IgD-negative memory B cell (primary cell): ENCODE results near the gene SLC29A4. TPM values are rescaled to one million over a fixed set of nuclear protein-coding genes. Genes with fewer than 3 reads are reported as not detected.

Source experiments
- H3K27ac Mint-ChIP-seq, 3 donors: one replicate each; pipeline ENCODE4 v1.8.0; 2020 to 2022; ENCODE audit warnings: mild to moderate bottlenecking in 3 of 3, mixed read lengths in 3 of 3, moderate library complexity in 1 of 3
- H3K27me3 Mint-ChIP-seq: one replicate; pipeline ENCODE4 v1.8.0; 2021; ENCODE audit warnings: mixed read lengths
- H3K36me3 Mint-ChIP-seq: one replicate; pipeline ENCODE4 v1.8.0; 2020; ENCODE audit warnings: mild to moderate bottlenecking, mixed read lengths
- H3K4me1 Mint-ChIP-seq, 3 donors: one replicate each; pipeline ENCODE4 v1.8.0; 2020 to 2022; ENCODE audit warnings: mixed read lengths in 3 of 3, mild to moderate bottlenecking in 1 of 3
- H3K4me3 Mint-ChIP-seq, 4 donors: one replicate each; pipeline ENCODE4 v1.8.0; 2020 to 2022; ENCODE audit warnings: mild to moderate bottlenecking in 4 of 4, mixed read lengths in 4 of 4, moderate library complexity in 3 of 4
- H3K9me3 Mint-ChIP-seq, 3 donors: one replicate each; pipeline ENCODE4 v1.8.0; 2020 to 2021; ENCODE audit warnings: mixed read lengths in 3 of 3, mild to moderate bottlenecking in 1 of 3
- polyA plus RNA-seq: library from polyadenylated mRNA; unstranded; fragments of 300-500 nt; fragmentation: Illumina TruSeq; gene quantifications from one replicate; pipeline ENCODE4 v1.2.3, GENCODE V29; 2021

Gene SLC29A4
- polyA plus RNA-seq, 1 donor from 2014 or later, result not detected

DNA sequence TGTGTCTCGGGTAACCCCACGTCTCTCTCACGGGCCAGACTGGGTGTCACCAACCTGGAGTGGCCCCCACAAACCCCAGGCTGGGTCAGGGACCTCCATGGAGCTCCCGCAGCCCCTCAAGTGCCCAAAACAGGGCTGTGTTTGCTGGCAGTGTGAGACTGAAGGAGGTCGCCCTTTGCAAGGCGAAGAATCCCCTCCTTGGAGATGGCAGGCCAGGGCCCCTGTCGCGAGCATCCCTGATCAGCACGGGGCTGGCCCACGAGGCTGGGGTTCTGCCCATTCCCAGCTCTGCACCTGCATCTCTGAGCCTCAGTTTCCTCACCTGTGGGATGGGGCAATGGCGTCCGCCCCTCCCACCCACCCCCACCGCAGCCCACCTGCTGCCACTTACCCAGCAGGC is 62.4 kb downstream of the SLC29A4 start:
- peaks cover 2 to 13% (median 8%) of the 10 kb centered on the region in 3 donors for H3K9me3 Mint-ChIP-seq
- no peak overlapping the region for H3K4me3 Mint-ChIP-seq
- H3K4me1 Mint-ChIP-seq, result peaks cover 0 to 5% (median 0%) of the 10 kb centered on the region in 3 donors
- no peak overlapping the region for H3K27ac Mint-ChIP-seq
- no peaks in the 10 kb centered on the region for H3K27me3 Mint-ChIP-seq
- peaks cover 31% of the 10 kb centered on the region for H3K36me3 Mint-ChIP-seq

DNA sequence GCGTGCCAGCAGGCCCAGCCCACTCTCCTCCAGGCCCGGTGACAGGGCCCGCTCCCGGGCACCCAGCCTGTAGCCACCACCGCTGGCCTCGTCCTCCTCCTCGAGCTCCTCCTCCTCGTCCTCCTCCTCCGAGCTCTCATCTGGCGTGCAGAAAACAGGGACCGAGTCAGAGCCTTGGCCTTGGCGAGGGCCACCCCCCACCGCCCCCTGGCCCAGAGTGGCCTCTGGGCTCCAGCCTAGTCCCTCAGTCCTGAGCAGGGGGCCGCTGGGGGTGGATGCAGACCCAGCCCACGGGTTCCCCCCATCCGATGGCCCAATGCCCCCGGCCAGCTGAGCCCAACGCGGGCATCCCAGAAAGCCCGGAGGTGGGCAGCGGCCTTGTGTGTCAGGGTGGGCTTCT is 62.9 kb downstream of the SLC29A4 start:
- Mint-ChIP-seq H3K9me3 (peaks cover 2 to 13% (median 8%) of the 10 kb centered on the region in 3 donors), H3K36me3 (peaks cover 29% of the 10 kb centered on the region), H3K27ac (no peak overlapping the region), H3K4me3 (no peak overlapping the region), H3K27me3 (no peaks in the 10 kb centered on the region), H3K4me1 (peaks cover 0 to 5% (median 0%) of the 10 kb centered on the region in 3 donors)

DNA sequence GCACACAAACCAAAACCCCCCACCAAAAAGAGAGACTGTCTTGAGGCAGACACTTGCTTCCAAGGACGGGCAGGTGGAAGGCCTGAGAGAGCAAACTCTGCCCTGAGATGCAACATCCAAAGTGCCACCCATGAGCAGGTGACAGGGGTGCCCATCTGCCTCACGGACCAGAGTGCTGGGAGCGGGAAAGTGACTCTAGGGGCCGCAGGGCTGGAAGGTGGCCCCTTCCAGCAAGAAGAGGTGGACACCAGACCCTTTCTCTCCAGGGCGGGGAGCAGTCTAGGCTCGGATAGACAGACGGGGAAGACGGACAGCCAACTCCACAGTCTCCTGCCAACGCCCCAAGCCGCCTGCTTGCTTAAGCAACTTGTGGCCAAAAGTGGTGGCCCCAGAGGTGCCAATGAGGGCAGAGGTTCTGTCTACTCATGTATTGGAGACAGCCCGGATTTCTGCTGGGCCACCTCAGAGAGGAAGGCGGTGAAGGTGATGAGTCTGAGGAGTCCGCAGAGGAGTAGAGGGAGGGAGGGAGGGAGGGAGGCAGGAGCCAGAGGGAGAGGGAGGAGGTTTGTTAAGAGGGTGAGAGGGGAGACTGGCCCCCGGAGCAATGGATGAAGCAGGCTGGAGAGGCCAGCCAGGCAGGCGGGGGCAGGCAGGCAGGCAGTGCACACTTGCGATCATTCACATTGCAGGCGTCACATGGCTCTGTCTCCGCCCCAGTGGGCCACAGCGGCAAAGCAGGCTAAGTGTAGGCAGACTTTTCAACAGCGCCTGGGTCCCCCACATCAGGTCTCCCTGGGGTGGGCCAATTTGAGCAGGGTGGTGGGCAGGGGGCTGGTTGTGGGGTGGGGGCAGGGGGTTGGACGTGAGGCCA is 65.6 kb downstream of the SLC29A4 start:
- H3K9me3 Mint-ChIP-seq, result peaks cover 2 to 8% (median 7%) of the 10 kb centered on the region in 3 donors
- no peaks in the 10 kb centered on the region for H3K27me3 Mint-ChIP-seq
- no peak overlapping the region for H3K4me3 Mint-ChIP-seq
- H3K27ac Mint-ChIP-seq, result no peak overlapping the region
- H3K36me3 Mint-ChIP-seq, result peaks cover 17% of the 10 kb centered on the region
- H3K4me1 Mint-ChIP-seq, result peaks cover 0 to 6% (median 0%) of the 10 kb centered on the region in 3 donors

DNA sequence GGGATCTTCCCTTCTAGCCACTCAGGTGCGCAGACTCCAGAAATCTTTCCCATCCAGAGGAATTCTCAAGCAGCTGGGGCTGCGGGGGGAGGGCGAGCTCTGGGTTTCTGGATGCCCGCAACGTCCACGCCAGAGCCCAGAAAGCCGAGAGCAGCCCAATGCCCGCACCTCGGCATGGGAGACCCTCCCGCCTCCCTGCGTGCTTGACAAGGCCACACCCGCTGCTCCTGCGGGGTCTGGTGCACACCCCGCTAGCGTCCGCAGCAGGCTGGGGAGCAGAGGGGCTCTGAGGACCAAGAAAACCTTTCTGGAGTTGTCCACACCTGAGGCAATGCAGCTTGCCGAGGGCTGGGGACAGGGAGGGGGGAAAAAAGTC is 66.2 kb downstream of the SLC29A4 start:
- no peak overlapping the region for H3K4me3 Mint-ChIP-seq
- H3K4me1 Mint-ChIP-seq, result peaks cover 0 to 4% (median 0%) of the 10 kb centered on the region in 3 donors
- no peak overlapping the region for H3K27ac Mint-ChIP-seq
- no peaks in the 10 kb centered on the region for H3K27me3 Mint-ChIP-seq
- H3K36me3 Mint-ChIP-seq, result peaks cover 12% of the 10 kb centered on the region
- peaks cover 0 to 4% (median 2%) of the 10 kb centered on the region in 3 donors for H3K9me3 Mint-ChIP-seq

DNA sequence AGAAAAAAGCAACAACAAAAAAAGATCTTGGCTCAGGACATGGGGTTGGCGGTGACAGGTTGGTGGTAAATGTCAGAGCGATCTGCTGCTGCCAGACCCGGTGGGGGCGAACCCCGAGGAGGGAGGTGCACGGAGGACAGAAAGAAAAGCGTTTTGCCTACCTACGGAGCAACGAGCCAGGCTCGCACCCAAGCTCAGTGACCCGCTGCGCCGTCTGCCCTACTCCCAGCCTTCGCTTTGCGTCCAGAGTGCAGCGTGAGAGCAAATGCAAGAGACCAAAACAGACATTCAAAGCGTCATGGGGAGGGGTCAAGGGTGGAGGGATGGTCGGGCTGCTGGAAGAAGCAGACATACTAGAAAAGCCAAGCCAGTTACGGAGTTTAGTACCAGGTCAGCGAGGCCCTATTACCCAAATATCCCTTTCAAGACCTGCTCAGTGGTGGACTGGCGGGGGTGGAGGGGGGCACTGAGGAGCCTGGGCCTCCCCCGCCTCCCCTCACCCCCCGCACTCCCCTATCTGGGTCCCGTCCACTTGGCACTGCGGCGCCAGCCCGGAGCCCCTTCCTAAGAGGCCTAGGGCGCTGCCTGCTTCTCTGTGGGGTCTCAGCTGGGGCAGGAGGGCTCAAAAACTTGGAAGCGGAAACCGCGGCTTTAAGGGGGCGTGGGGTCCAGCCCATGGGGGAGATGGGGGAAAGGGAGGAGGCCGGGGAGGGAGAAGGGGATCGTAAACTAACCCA is 66.9 kb downstream of the SLC29A4 start:
- Mint-ChIP-seq H3K4me1 (peaks cover 0 to 7% (median 3%) of the 10 kb centered on the region in 3 donors), H3K27me3 (no peaks in the 10 kb centered on the region), H3K36me3 (peaks cover 9% of the 10 kb centered on the region), H3K9me3 (peaks cover 0 to 3% (median 0%) of the 10 kb centered on the region in 3 donors), H3K4me3 (no peak overlapping the region), H3K27ac (no peak overlapping the region)

DNA sequence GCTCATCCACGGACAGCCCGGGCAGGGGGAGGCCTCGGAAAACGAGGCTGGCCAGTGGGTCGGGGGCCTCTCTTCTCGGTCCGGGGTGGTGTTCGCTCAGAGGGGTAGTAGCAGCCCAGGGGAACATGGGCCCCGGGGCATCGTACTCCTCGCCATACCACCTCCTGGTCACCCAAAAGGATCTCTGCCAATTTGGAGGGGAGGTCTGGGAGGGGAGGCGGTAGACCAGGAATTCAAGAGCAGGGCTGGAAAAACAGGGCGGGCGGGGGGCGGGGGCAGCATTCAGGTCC is 67.4 kb downstream of the SLC29A4 start:
- Mint-ChIP-seq H3K4me1 (peaks cover 0 to 8% (median 3%) of the 10 kb centered on the region in 3 donors), H3K27ac (no peak overlapping the region), H3K36me3 (peaks cover 7% of the 10 kb centered on the region), H3K27me3 (no peaks in the 10 kb centered on the region), H3K4me3 (no peak overlapping the region), H3K9me3 (peaks cover 0 to under 1% (median 0%) of the 10 kb centered on the region in 3 donors)

DNA sequence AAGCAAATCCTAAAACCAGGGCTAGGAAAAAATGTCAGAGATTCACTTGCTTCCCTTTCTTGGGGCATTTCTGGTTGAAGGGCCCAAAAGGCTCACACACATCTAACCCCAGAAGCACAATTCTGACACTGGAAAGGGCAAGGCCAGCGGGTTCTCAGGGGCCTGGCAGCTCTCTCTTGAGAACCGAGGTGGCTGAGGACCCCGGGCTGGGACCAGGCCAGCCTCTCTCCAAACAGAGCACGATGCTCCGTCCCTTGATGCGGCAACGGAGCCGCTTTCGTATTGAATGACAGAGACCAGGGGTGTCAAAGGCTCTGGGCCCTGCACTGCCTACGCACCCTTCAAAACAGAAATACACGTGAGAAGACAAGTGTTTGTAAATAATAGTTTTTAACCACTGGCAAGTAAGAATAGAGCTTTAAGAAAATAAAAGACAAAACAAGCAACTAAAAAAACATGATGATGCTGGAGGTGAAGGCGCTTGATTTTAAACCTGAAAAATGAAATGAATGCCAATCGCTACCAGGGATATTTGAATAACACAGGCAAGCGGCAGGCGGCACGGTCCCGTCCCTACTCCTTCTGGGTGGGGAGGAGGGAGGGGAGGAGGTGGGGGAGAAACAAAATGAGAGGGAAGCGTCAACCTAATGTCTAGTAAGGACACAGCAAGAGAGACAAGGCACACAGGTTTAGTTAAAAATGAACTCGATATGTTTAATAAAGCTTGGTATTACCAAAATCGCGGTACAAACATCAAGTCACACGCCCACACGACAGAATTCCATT is 68.0 kb downstream of the SLC29A4 start:
- H3K4me3 Mint-ChIP-seq, result no peak overlapping the region
- H3K9me3 Mint-ChIP-seq, result no peaks in the 10 kb centered on the region
- peaks cover 7% of the 10 kb centered on the region for H3K36me3 Mint-ChIP-seq
- H3K27ac Mint-ChIP-seq, result no peak overlapping the region
- no peaks in the 10 kb centered on the region for H3K27me3 Mint-ChIP-seq
- H3K4me1 Mint-ChIP-seq, result peaks cover 0 to 9% (median 3%) of the 10 kb centered on the region in 3 donors

DNA sequence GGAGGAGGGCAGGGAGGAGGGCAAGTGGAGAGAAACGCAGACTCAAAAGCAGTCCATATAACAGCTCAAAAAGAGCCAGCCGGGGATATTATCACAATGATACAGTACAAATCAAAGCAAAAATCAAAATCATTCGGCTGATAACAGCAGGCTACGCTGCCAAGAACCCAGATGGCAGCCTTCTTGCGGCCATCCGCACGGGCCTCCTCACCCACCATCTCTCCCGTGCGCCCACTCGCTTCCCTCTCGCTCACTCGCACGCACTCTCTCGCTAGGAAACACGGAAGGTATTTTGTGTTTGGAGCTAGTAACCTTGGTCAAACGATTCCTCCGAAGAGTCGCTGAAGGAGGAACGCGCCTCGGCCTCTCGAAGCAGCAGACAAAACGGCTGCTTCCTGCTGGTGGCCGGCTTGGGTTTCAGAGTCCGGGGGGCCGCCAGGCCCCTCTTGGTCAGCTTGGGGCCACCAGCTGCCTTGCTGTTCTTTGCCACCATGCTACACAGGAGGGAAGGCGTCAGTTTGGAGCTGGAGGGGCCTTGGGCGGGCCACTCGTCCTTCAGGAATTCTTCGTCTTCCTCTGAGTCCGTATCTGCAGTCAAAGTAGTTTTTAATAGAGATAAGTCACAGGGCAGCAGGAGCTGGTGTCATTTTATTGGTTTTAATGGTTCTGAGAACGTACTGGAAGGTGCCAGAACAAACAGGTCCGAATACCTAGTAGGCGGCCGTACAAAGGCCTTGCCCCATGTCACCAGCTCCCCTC is 68.9 kb downstream of the SLC29A4 start:
- Mint-ChIP-seq H3K4me1 (peaks cover 0 to 9% (median 3%) of the 10 kb centered on the region in 3 donors), H3K9me3 (no peaks in the 10 kb centered on the region), H3K36me3 (peaks cover 5% of the 10 kb centered on the region), H3K4me3 (no peak overlapping the region), H3K27ac (no peak overlapping the region), H3K27me3 (no peaks in the 10 kb centered on the region)

DNA sequence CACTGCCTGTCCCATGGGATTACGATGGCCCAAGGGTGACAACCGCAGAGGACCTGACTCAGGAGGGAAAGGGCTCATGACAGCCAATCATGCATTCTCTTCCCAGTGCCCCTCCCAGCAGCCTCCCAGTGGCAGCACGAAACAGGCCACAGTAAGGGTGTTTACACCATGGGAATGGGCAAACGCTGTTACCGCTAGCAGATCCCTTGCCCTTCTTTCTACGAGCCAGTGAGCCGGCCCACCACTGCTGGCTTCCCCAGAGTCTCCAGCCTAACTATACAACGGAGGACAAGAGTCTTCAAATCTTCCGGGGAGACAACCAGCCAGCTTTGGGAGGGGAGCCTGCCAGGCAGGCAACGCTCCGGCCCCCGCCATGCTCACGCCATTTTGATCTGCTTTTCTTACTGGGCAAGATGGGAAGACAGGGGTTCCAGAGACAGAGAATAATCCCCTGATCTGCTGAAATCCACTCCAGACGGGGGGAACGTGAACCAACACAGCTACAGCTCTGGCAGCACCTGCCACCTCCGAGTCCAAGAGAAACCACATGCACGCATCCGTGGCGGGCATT is 69.8 kb downstream of the SLC29A4 start:
- no peak overlapping the region for H3K27ac Mint-ChIP-seq
- no peaks in the 10 kb centered on the region for H3K27me3 Mint-ChIP-seq
- peaks cover 5% of the 10 kb centered on the region for H3K36me3 Mint-ChIP-seq
- no peaks in the 10 kb centered on the region for H3K9me3 Mint-ChIP-seq
- H3K4me1 Mint-ChIP-seq, result peaks cover 0 to 9% (median 3%) of the 10 kb centered on the region in 3 donors
- H3K4me3 Mint-ChIP-seq, result no peak overlapping the region

DNA sequence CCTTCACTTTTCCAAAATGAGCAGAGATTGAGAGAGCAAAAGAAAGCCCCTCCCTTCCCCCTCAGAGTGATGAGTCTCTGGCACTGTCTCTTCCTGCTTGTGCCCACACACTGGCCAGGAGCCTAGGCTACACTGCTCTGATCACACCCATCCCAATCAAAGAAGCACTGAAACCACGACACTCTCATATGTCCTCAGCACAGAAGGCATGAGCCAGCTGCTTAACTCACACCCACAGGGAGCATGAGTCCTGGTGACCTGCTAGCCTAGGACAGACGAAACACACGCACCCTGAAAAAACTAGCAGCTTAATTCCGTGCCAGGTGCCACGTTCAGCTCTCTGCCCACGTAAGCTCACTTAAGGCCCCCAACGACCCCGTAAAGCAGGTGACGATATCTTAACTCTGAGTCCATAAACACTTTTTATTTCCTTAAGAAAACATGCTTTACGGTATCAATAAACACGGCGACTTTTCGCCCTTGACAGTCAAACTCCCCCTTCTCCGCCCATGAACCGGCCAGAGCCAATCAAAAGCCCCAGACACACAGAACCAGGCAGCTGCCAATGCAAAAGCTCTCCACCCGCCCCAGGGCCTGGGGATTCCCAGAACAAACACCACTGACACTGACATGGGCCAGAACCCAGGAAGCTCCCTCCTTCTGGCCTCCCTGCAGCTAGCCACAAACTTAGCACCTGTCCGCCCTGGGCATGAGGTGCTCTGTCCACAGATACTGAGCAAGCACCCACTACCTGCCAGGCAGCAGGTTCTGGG is 71.9 kb downstream of the SLC29A4 start:
- H3K9me3 Mint-ChIP-seq, result no peaks in the 10 kb centered on the region
- peaks cover 4% of the 10 kb centered on the region for H3K36me3 Mint-ChIP-seq

More for the DNA sequence above, 71.9 kb downstream of the SLC29A4 start:
- no peaks in the 10 kb centered on the region for H3K27me3 Mint-ChIP-seq
- H3K27ac Mint-ChIP-seq, result peak overlapping the region in 1 of 3 donors; percentile 20
- H3K4me1 Mint-ChIP-seq, result peaks cover 0 to 7% (median 3%) of the 10 kb centered on the region in 3 donors
- H3K4me3 Mint-ChIP-seq, result peak overlapping the region in 1 of 4 donors; percentile 19

Other genes with a start within 250 kb of the SLC29A4 start
- 5.3 TPM for gene RBAK, start 237.1 kb upstream of the SLC29A4 start, polyA plus RNA-seq
- 79.5 TPM for gene WIPI2, start 92.7 kb upstream of the SLC29A4 start, polyA plus RNA-seq
- gene TNRC18, start 140.9 kb downstream of the SLC29A4 start, polyA plus RNA-seq, result 1.3 TPM
- gene FBXL18, start 230.9 kb downstream of the SLC29A4 start, polyA plus RNA-seq, result 1.3 TPM
- gene ACTB, start 247.7 kb downstream of the SLC29A4 start, polyA plus RNA-seq, result 10,465 TPM